Keratinocyte (primary cell): ENCODE results near the gene EYS. TPM values are rescaled to one million over a fixed set of nuclear protein-coding genes. Genes with fewer than 3 reads are reported as not detected.

Source experiments
- DNase-seq: peaks from one replicate; pipeline ENCODE4 v3.0.0-alpha.2; 2011; ENCODE audit warnings: low read depth, missing footprints, low spot score
- FAIRE-seq: peaks from 2 replicates; lab custom pipeline; 2011; peaks lifted over from hg19 to GRCh38; lab: Jason Lieb, UNC
- H2AFZ ChIP-seq: 2 replicates; pipeline ENCODE4 v1.6.0; 2012; ENCODE audit warnings: low read length, control low read depth, inconsistent platforms; ENCODE audit not compliant: control insufficient read depth
- H3K27ac ChIP-seq: 2 replicates; pipeline ENCODE4 v1.5.1; 2011; ENCODE audit warnings: low read length; ENCODE audit not compliant: control insufficient read depth, insufficient read depth
- H3K27me3 ChIP-seq: 3 replicates; pipeline ENCODE4 v1.6.0; 2011; ENCODE audit warnings: low read length; ENCODE audit not compliant: control insufficient read depth, insufficient read depth; ENCODE audit errors: extremely low read depth
- H3K36me3 ChIP-seq, 2 experiments: 2 replicates in 1 of 2; 3 replicates in 1 of 2; pipeline ENCODE4 v1.5.1; 2011; ENCODE audit warnings: low read length in 2 of 2, mild to moderate bottlenecking in 1 of 2; ENCODE audit not compliant: control insufficient read depth in 2 of 2, insufficient read depth in 2 of 2; ENCODE audit errors: extremely low read depth in 1 of 2
- H3K4me1 ChIP-seq: 3 replicates; pipeline ENCODE4 v1.5.1; 2011; ENCODE audit warnings: low read length; ENCODE audit not compliant: control insufficient read depth, insufficient read depth; ENCODE audit errors: extremely low read depth
- H3K4me2 ChIP-seq: 3 replicates; pipeline ENCODE4 v1.6.0; 2011; ENCODE audit warnings: low read depth, low read length; ENCODE audit not compliant: control insufficient read depth, insufficient read depth; ENCODE audit errors: extremely low read depth
- H3K4me3 ChIP-seq, 3 experiments: fragments of 200-600 bp in 1 of 3; sonication (generic) in 1 of 3; 2 replicates in 2 of 3; 3 replicates in 1 of 3; pipeline ENCODE4 v1.5.1; 2011 to 2016; ENCODE audit warnings: low read length in 3 of 3, mild to moderate bottlenecking in 3 of 3, control low read depth in 2 of 3, inconsistent platforms in 1 of 3, low read depth in 1 of 3, mixed read lengths in 1 of 3, mixed run types in 1 of 3, moderate library complexity in 1 of 3; ENCODE audit not compliant: control insufficient read depth in 2 of 3, insufficient read depth in 2 of 3; ENCODE audit errors: extremely low read depth in 1 of 3
- H3K79me2 ChIP-seq: 2 replicates; pipeline ENCODE4 v1.6.0; 2012; ENCODE audit warnings: low read length; ENCODE audit not compliant: control insufficient read depth, insufficient read depth
- H3K9ac ChIP-seq: 3 replicates; pipeline ENCODE4 v1.6.0; 2011; ENCODE audit warnings: low read length; ENCODE audit not compliant: control insufficient read depth, insufficient read depth; ENCODE audit errors: extremely low read depth
- H3K9me1 ChIP-seq: 3 replicates; pipeline ENCODE4 v1.6.0; 2011; ENCODE audit warnings: low read length; ENCODE audit not compliant: control insufficient read depth, insufficient read depth; ENCODE audit errors: extremely low read depth
- H3K9me3 ChIP-seq: 2 replicates; pipeline ENCODE4 v1.5.1; 2012; ENCODE audit warnings: low read depth, low read length; ENCODE audit not compliant: control insufficient read depth
- H4K20me1 ChIP-seq: 3 replicates; pipeline ENCODE4 v1.6.0; 2011; ENCODE audit warnings: low read length; ENCODE audit not compliant: control insufficient read depth, insufficient read depth; ENCODE audit errors: extremely low read depth
- EZH2 ChIP-seq: IDR thresholded peaks from one replicate; pipeline ENCODE4 v1.6.1; 2012; ENCODE audit warnings: inconsistent platforms, mild to moderate bottlenecking, low read length, moderate library complexity
- dilution Hi-C: fragments of 300-500 bp; cut with MboI; formaldehyde crosslinking; loops from one replicate; pipeline ENCODE4 v1.7.0; 2020; ENCODE audit warnings: low sequenced_read_pairs; ENCODE audit not compliant: extremely low pct_ligation_motif_present
- polyA plus RNA-seq, 5 experiments: library from polyadenylated mRNA; depleted of rRNA in 3 of 5; stranded (reverse) in 3 of 5; stranded (forward) in 1 of 5; unstranded in 1 of 5; fragments of >200 nt; gene quantifications; 1 replicate in 1 of 5; 2 replicates in 3 of 5; 3 replicates in 1 of 5; pipeline versions ENCODE4 v1.2.1 to v1.2.3, GENCODE V29; 2011 to 2012; ENCODE audit warnings: missing spikeins in 2 of 5, low read depth in 1 of 5, low replicate concordance in 1 of 5
- TF ChIP-seq, protein P1 (sequence below), 3 experiments: IDR thresholded peaks in 1 of 3; conservative IDR thresholded peaks in 1 of 3; optimal IDR thresholded peaks in 1 of 3; 2 replicates in 2 of 3; 3 replicates in 1 of 3; pipeline versions ENCODE3 to v1.5.1; 2011; ENCODE audit warnings: low read length in 3 of 3, mild to moderate bottlenecking in 3 of 3, moderate library complexity in 2 of 3, control low read depth in 1 of 3, inconsistent platforms in 1 of 3; ENCODE audit not compliant: insufficient read depth in 2 of 3; ENCODE audit errors: extremely low read depth in 1 of 3

The EYS gene
- polyA plus RNA-seq, 1 donor (not counting 4 experiments of a cell fraction or from before 2014, with no cell fraction given) = 0.34 TPM

DNA sequence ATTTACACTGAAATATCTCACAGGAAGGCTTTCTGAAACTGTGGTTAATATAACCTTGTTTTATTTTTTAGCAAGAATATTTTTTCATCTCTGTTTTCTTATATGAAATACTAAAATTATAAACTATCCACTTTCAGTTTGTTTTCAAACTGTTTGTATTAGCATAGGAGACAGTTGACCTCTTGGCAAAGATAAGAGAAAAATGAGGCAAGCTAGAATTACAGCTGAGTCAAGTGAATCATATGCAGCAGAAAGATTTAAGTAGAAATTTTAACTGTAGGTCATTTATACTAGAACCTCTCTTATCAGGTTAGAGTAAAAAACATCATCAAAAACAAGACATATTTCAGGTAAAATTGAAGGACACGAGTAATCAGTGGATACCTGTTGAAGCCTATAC, 1278.8 kb downstream of the EYS start:
- Histone ChIP-seq H3K4me2 (no peak overlapping the region), H3K9ac (no peak overlapping the region), H3K27ac (no peak overlapping the region), H3K9me3 (no peaks in the 10 kb centered on the region), H3K27me3 (no peaks in the 10 kb centered on the region), H3K9me1 (no peaks in the 10 kb centered on the region), H3K36me3 (no peaks in the 10 kb centered on the region), H2AFZ (no peak overlapping the region), H3K79me2 (no peaks in the 10 kb centered on the region), H4K20me1 (no peaks in the 10 kb centered on the region), H3K4me3 (no peak overlapping the region), H3K4me1 (no peaks in the 10 kb centered on the region)
- no peak for DNase-seq
- no peak for FAIRE-seq
- dilution Hi-C loops = no loop called here
- TF ChIP-seq EZH2 = no peak
- TF ChIP-seq, protein P1, sequence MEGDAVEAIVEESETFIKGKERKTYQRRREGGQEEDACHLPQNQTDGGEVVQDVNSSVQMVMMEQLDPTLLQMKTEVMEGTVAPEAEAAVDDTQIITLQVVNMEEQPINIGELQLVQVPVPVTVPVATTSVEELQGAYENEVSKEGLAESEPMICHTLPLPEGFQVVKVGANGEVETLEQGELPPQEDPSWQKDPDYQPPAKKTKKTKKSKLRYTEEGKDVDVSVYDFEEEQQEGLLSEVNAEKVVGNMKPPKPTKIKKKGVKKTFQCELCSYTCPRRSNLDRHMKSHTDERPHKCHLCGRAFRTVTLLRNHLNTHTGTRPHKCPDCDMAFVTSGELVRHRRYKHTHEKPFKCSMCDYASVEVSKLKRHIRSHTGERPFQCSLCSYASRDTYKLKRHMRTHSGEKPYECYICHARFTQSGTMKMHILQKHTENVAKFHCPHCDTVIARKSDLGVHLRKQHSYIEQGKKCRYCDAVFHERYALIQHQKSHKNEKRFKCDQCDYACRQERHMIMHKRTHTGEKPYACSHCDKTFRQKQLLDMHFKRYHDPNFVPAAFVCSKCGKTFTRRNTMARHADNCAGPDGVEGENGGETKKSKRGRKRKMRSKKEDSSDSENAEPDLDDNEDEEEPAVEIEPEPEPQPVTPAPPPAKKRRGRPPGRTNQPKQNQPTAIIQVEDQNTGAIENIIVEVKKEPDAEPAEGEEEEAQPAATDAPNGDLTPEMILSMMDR (optimal IDR thresholded peaks at IDR 0.05 in 1 of 3, IDR thresholded peaks at IDR 0.05 in 1 of 3, conservative IDR thresholded peaks at IDR 0.05 in 1 of 3; ENCODE audit: extremely low read depth in 1 of 3, insufficient read depth in 2 of 3, low read length in 3 of 3) = no peak

- dilution Hi-C loops = no loop called here
- Histone ChIP-seq H4K20me1 (no peaks in the 10 kb centered on the region), H3K36me3 (no peaks in the 10 kb centered on the region), H2AFZ (no peak overlapping the region), H3K79me2 (no peaks in the 10 kb centered on the region), H3K9ac (no peak overlapping the region), H3K4me3 (no peak overlapping the region), H3K4me1 (no peaks in the 10 kb centered on the region), H3K27ac (no peak overlapping the region), H3K9me1 (no peaks in the 10 kb centered on the region), H3K27me3 (no peaks in the 10 kb centered on the region), H3K4me2 (no peak overlapping the region), H3K9me3 (no peaks in the 10 kb centered on the region)
- FAIRE-seq = no peak
- DNase-seq = no peak
- TF ChIP-seq, protein P1 (optimal IDR thresholded peaks at IDR 0.05 in 1 of 3, IDR thresholded peaks at IDR 0.05 in 1 of 3, conservative IDR thresholded peaks at IDR 0.05 in 1 of 3; ENCODE audit: extremely low read depth in 1 of 3, insufficient read depth in 2 of 3, low read length in 3 of 3) = no peak
- no peak for TF ChIP-seq EZH2
These were observed 1291.1 kb downstream of the EYS start for GRCh38 chr6:64415926-64416325.
